SK-N-SH treated with all-trans-retinoic acid at 6 μM for 48 hours (cell line): ENCODE results near the gene SLX9.

Experiments used
- ATAC-seq: fragments of 200-7000 bp; cut with Tn5 transposase; 3 replicates; pipeline ENCODE4 v1.9.1; 2020; ENCODE audit warnings: mild to moderate bottlenecking, moderate library complexity
- ARNTL ChIP-seq: fragments of 450-650 bp; formaldehyde crosslinking; IDR thresholded peaks from 2 replicates; pipeline ENCODE4 v1.5.0; 2020; ENCODE audit warnings: low read depth, mild to moderate bottlenecking, moderate library complexity, borderline replicate concordance
- BACH2 ChIP-seq: fragments of 250-450 bp; sonication (Bioruptor Pico); IDR thresholded peaks from 2 replicates; pipeline ENCODE4 v1.9.0; 2021; ENCODE audit warnings: mild to moderate bottlenecking, borderline replicate concordance
- CSDC2 ChIP-seq: fragments of 250-450 bp; sonication (Bioruptor Pico); IDR thresholded peaks from 2 replicates; pipeline ENCODE4 v1.5.0; 2020; ENCODE audit warnings: mild to moderate bottlenecking, moderate library complexity
- ESRRG ChIP-seq: fragments of 250-450 bp; sonication (Bioruptor Pico); IDR thresholded peaks from 2 replicates; pipeline ENCODE4 v1.6.1; 2021; ENCODE audit warnings: mild to moderate bottlenecking
- GLIS3 ChIP-seq: fragments of 250-450 bp; sonication (Bioruptor Pico); IDR thresholded peaks from 2 replicates; pipeline ENCODE4 v1.5.0; 2020; ENCODE audit warnings: mild to moderate bottlenecking, moderate library complexity
- ISL1 ChIP-seq: fragments of 250-450 bp; sonication (Bioruptor Pico); IDR thresholded peaks from 2 replicates; pipeline ENCODE4 v2.1.2; 2022; ENCODE audit warnings: mild to moderate bottlenecking, moderate library complexity
- OSR1 ChIP-seq: fragments of 250-450 bp; sonication (Bioruptor Pico); IDR thresholded peaks from 2 replicates; pipeline ENCODE4 v1.8.0; 2022; ENCODE audit warnings: moderate library complexity, mild to moderate bottlenecking, inconsistent platforms
- PPARA ChIP-seq: fragments of 250-450 bp; sonication (Bioruptor Pico); IDR thresholded peaks from 2 replicates; pipeline ENCODE4 v1.5.0; 2020; ENCODE audit warnings: mild to moderate bottlenecking, borderline replicate concordance
- RARB ChIP-seq: fragments of 250-450 bp; sonication (Bioruptor Pico); IDR thresholded peaks from 2 replicates; pipeline ENCODE4 v1.8.0; 2021; ENCODE audit warnings: mild to moderate bottlenecking, moderate library complexity
- SNAI2 ChIP-seq: fragments of 250-450 bp; sonication (Bioruptor Pico); IDR thresholded peaks from 2 replicates; pipeline ENCODE4 v1.5.0; 2020; ENCODE audit warnings: mild to moderate bottlenecking, moderate library complexity
- TCF4 ChIP-seq: fragments of 250-450 bp; sonication (Bioruptor Pico); IDR thresholded peaks from 2 replicates; pipeline ENCODE4 v1.8.0; 2021; ENCODE audit warnings: mild to moderate bottlenecking, moderate library complexity, borderline replicate concordance
- ZC3H10 ChIP-seq: fragments of 250-450 bp; sonication (Bioruptor Pico); IDR thresholded peaks from 2 replicates; pipeline ENCODE4 v1.5.1; 2021; ENCODE audit warnings: mild to moderate bottlenecking, moderate library complexity
- ZFP3 ChIP-seq: fragments of 250-450 bp; sonication (Bioruptor Pico); IDR thresholded peaks from 2 replicates; pipeline ENCODE4 v1.5.0; 2020; ENCODE audit warnings: mild to moderate bottlenecking, moderate library complexity
- ZFP30 ChIP-seq: fragments of 450-650 bp; formaldehyde crosslinking; IDR thresholded peaks from 2 replicates; pipeline ENCODE4 v1.5.0; 2022; ENCODE audit warnings: mild to moderate bottlenecking, moderate library complexity
- ZNF565 ChIP-seq: fragments of 450-650 bp; formaldehyde crosslinking; conservative IDR thresholded peaks from 2 replicates; pipeline ENCODE4 v1.5.0; 2020; ENCODE audit warnings: low read depth, mild to moderate bottlenecking, moderate library complexity
- ZNF70 ChIP-seq: fragments of 450-650 bp; formaldehyde crosslinking; IDR thresholded peaks from 2 replicates; pipeline ENCODE4 v1.5.0; 2020; ENCODE audit warnings: mild to moderate bottlenecking, moderate library complexity
- ZNF8 ChIP-seq: fragments of 450-650 bp; formaldehyde crosslinking; IDR thresholded peaks from 2 replicates; pipeline ENCODE4 v1.5.0; 2020; ENCODE audit warnings: mild to moderate bottlenecking, moderate library complexity
- TF ChIP-seq, protein P1 (sequence below): fragments of 250-450 bp; sonication (Bioruptor Pico); IDR thresholded peaks from 2 replicates; pipeline ENCODE4 v1.5.1; 2020; ENCODE audit warnings: low read depth, mild to moderate bottlenecking, moderate library complexity
- TF ChIP-seq, protein P2 (sequence below): fragments of 250-450 bp; sonication (Bioruptor Pico); IDR thresholded peaks from 2 replicates; pipeline ENCODE4 v1.5.1; 2021; ENCODE audit warnings: mild to moderate bottlenecking, moderate library complexity
- TF ChIP-seq, protein P3 (sequence below): fragments of 250-450 bp; sonication (Bioruptor Pico); IDR thresholded peaks from 2 replicates; pipeline ENCODE4 v1.8.0; 2020; ENCODE audit warnings: mild to moderate bottlenecking, moderate library complexity, borderline replicate concordance
- TF ChIP-seq, protein P4 (sequence below): fragments of 250-450 bp; sonication (Bioruptor Pico); IDR thresholded peaks from 2 replicates; pipeline ENCODE4 v1.5.0; 2020; ENCODE audit warnings: mild to moderate bottlenecking, moderate library complexity
- TF ChIP-seq, protein P5 (sequence below): fragments of 250-450 bp; sonication (Bioruptor Pico); IDR thresholded peaks from 2 replicates; pipeline ENCODE4 v1.8.0; 2021; ENCODE audit warnings: low read depth, mild to moderate bottlenecking, moderate library complexity, borderline replicate concordance

The SLX9 gene

DNA sequence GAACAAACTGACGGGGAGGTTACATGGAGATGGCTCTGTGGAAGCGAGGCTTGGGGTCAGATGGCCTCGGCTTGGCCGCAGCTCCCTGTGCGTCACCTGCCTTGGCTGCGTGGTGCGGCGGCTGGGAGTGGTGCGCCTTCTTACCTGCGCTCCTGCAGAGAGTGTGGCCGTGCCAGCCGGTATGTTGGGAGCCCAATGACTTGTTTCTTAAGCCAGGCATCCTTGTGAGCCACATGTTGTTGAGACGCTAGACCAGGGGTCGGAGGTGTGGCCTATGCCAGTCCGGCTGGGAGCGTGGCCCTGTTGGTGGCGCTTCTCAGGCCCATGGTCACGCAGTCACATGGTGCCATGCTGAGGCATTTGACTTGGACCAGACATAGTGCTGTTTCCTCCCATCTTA, 10.5 kb downstream of the SLX9 start:
- ATAC-seq = no peak
- no peak for TF ChIP-seq ZFP3 (CRISPR knock-in tag)
- TF ChIP-seq, protein P1, sequence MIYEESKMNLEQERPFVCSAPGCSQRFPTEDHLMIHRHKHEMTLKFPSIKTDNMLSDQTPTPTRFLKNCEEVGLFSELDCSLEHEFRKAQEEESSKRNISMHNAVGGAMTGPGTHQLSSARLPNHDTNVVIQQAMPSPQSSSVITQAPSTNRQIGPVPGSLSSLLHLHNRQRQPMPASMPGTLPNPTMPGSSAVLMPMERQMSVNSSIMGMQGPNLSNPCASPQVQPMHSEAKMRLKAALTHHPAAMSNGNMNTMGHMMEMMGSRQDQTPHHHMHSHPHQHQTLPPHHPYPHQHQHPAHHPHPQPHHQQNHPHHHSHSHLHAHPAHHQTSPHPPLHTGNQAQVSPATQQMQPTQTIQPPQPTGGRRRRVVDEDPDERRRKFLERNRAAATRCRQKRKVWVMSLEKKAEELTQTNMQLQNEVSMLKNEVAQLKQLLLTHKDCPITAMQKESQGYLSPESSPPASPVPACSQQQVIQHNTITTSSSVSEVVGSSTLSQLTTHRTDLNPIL (CRISPR knock-in tag) = no peak
- TF ChIP-seq ISL1 (CRISPR knock-in tag) = no peak
- TF ChIP-seq ZC3H10 (CRISPR knock-in tag) = no peak
- no peak for TF ChIP-seq OSR1 (CRISPR knock-in tag)
- no peak for TF ChIP-seq TCF4 (CRISPR knock-in tag)

DNA sequence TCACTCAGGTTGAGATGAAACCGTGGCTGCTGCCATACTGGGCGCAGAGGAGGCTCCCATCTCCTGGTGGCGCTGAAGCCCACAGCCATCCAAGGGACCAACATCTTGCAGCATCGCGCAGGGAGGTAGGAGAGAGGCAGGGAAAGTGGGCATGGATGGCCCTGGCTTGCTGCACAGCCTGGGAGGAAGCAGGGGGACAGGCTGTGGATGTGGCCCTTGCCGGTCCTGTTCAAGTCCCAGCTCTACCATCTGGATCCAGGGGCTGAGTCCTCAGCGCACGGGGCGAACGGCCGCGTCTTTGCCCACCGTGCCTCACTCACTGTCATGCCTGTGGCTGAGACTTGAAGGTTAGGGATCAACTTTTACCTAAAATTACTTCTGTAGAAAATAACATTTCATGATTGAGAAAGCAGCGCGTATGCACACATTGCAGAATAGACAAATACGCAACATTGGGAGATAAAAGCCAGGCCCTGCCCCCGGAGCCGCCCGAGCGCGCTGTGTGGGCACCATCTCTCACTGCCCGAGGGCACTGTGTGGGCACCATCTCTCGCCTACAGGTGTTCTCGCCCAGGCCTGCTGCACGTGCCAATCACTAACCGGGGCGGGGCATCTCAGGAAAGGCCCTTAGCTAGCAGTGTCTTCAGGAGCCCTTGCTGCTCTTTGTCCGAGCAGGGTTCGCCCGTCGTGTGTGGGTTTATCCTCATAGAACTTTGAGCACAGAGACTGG, 11.5 kb downstream of the SLX9 start:
- TF ChIP-seq CSDC2 (CRISPR knock-in tag) (no peak), PPARA (no peak), ESRRG (no peak)
- TF ChIP-seq, protein P2, sequence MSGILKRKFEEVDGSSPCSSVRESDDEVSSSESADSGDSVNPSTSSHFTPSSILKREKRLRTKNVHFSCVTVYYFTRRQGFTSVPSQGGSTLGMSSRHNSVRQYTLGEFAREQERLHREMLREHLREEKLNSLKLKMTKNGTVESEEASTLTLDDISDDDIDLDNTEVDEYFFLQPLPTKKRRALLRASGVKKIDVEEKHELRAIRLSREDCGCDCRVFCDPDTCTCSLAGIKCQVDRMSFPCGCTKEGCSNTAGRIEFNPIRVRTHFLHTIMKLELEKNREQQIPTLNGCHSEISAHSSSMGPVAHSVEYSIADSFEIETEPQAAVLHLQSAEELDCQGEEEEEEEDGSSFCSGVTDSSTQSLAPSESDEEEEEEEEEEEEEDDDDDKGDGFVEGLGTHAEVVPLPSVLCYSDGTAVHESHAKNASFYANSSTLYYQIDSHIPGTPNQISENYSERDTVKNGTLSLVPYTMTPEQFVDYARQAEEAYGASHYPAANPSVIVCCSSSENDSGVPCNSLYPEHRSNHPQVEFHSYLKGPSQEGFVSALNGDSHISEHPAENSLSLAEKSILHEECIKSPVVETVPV (CRISPR knock-in tag) = no peak

DNA sequence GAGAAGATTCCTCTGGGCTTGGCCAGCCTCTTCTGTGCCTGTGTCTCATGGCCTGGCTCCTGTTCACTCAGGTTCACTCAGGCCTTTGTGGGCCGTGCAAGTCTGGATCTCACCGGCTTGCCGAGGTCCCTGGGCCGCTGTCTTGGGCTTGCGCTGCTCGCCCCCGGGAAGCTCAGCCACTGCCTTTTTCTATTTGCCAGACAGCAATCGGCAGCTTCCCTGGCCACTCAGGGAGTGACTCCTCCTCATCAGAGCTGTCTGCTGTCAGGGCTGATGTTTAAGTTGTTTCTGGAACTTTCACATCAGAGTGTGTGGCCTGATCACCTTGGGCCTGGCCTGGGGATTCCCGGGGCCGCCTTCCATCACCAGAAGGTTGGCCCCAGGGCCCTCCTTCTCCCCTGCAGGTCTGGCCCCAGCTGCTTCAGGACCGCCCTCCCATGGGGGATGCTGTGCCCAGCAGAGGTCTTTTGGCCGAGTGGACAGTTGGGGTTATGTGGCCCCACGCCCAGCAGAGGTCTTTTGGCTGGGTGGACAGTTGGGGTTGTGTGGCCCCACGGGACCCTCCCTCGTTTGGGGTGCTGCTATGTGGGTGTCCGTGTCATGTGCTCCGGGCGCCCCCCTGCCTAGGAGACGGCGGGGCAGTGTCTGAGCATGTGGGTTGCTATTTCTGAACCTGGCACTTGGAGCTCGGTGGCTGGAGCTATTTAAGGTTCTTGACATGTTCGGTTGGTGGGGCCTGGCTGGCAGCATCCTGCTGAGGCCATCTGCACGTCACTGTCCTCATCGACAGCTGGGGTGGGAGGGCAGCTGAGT, 12.5 kb downstream of the SLX9 start:
- TF ChIP-seq ZC3H10 (CRISPR knock-in tag) = no peak
- no peak for TF ChIP-seq GLIS3 (CRISPR knock-in tag)
- TF ChIP-seq CSDC2 (CRISPR knock-in tag) = no peak
- no peak for TF ChIP-seq ZNF70
- TF ChIP-seq ESRRG = no peak
- no peak for TF ChIP-seq ZNF565 (CRISPR knock-in tag)
- TF ChIP-seq, protein P3, sequence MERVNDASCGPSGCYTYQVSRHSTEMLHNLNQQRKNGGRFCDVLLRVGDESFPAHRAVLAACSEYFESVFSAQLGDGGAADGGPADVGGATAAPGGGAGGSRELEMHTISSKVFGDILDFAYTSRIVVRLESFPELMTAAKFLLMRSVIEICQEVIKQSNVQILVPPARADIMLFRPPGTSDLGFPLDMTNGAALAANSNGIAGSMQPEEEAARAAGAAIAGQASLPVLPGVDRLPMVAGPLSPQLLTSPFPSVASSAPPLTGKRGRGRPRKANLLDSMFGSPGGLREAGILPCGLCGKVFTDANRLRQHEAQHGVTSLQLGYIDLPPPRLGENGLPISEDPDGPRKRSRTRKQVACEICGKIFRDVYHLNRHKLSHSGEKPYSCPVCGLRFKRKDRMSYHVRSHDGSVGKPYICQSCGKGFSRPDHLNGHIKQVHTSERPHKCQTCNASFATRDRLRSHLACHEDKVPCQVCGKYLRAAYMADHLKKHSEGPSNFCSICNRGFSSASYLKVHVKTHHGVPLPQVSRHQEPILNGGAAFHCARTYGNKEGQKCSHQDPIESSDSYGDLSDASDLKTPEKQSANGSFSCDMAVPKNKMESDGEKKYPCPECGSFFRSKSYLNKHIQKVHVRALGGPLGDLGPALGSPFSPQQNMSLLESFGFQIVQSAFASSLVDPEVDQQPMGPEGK (CRISPR knock-in tag) = no peak
- TF ChIP-seq, protein P1 (CRISPR knock-in tag) = no peak
- no peak for TF ChIP-seq SNAI2 (CRISPR knock-in tag)
- no peak for TF ChIP-seq ARNTL (CRISPR knock-in tag)
- TF ChIP-seq RARB (CRISPR knock-in tag) = no peak
- TF ChIP-seq ZFP3 (CRISPR knock-in tag) = no peak
- TF ChIP-seq, protein P2 (CRISPR knock-in tag) = no peak
- TF ChIP-seq ISL1 (CRISPR knock-in tag) = no peak
- TF ChIP-seq TCF4 (CRISPR knock-in tag) = no peak
- TF ChIP-seq ZFP30 (CRISPR knock-in tag) = no peak
- TF ChIP-seq, protein P4, sequence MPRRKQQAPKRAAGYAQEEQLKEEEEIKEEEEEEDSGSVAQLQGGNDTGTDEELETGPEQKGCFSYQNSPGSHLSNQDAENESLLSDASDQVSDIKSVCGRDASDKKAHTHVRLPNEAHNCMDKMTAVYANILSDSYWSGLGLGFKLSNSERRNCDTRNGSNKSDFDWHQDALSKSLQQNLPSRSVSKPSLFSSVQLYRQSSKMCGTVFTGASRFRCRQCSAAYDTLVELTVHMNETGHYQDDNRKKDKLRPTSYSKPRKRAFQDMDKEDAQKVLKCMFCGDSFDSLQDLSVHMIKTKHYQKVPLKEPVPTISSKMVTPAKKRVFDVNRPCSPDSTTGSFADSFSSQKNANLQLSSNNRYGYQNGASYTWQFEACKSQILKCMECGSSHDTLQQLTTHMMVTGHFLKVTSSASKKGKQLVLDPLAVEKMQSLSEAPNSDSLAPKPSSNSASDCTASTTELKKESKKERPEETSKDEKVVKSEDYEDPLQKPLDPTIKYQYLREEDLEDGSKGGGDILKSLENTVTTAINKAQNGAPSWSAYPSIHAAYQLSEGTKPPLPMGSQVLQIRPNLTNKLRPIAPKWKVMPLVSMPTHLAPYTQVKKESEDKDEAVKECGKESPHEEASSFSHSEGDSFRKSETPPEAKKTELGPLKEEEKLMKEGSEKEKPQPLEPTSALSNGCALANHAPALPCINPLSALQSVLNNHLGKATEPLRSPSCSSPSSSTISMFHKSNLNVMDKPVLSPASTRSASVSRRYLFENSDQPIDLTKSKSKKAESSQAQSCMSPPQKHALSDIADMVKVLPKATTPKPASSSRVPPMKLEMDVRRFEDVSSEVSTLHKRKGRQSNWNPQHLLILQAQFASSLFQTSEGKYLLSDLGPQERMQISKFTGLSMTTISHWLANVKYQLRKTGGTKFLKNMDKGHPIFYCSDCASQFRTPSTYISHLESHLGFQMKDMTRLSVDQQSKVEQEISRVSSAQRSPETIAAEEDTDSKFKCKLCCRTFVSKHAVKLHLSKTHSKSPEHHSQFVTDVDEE (CRISPR knock-in tag) = no peak
- TF ChIP-seq, protein P5, sequence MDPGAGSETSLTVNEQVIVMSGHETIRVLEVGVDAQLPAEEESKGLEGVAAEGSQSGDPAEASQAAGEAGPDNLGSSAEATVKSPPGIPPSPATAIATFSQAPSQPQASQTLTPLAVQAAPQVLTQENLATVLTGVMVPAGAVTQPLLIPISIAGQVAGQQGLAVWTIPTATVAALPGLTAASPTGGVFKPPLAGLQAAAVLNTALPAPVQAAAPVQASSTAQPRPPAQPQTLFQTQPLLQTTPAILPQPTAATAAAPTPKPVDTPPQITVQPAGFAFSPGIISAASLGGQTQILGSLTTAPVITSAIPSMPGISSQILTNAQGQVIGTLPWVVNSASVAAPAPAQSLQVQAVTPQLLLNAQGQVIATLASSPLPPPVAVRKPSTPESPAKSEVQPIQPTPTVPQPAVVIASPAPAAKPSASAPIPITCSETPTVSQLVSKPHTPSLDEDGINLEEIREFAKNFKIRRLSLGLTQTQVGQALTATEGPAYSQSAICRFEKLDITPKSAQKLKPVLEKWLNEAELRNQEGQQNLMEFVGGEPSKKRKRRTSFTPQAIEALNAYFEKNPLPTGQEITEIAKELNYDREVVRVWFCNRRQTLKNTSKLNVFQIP (CRISPR knock-in tag) = no peak
- no peak for TF ChIP-seq ZNF8 (CRISPR knock-in tag)
- TF ChIP-seq BACH2 (CRISPR knock-in tag) = no peak
- no peak for ATAC-seq

More for the DNA sequence above, 11.5 kb downstream of the SLX9 start:
- no peak for ATAC-seq
